Limb (tissue), 2 donors: Measurements from ENCODE around the gene CTR9.
"Not testable (repeated sequence)": the region's sequence is repeated elsewhere in the genome, so short reads cannot be mapped to it uniquely, and the experiment has no call there.

ENCODE experiments used
- DNase-seq, 2 donors: peaks; one replicate each; pipeline ENCODE4 v3.0.0-alpha.2; 2016; ENCODE audit errors: extremely low spot score in 2 of 2

The CTR9 gene

GRCh38 chr11:10818594-10818993, 67.5 kb downstream of the CTR9 start:
- DNase-seq, result no peak

- DNase-seq, result not testable (repeated sequence)
Observed at GRCh38 chr11:10822491-10822890, 71.4 kb downstream of the CTR9 start.

- DNase-seq, result no peak
Observed at GRCh38 chr11:10823152-10823579, 72.1 kb downstream of the CTR9 start.

- DNase-seq, result no peak
Observed at GRCh38 chr11:10824888-10825287, 73.8 kb downstream of the CTR9 start.

- no peak for DNase-seq
Observed at GRCh38 chr11:10828402-10828801, 77.4 kb downstream of the CTR9 start.

- DNase-seq, result no peak
Observed at GRCh38 chr11:10829139-10829538, 78.1 kb downstream of the CTR9 start.
